Fibroblast of skin of left biceps (primary cell): Measurements from ENCODE around the gene ANKLE1.
A peak's percentile ranks its signal among the peaks of the same experiment; 100 is the strongest.

Experiments used
- DNase-seq, 2 experiments: peaks; one replicate each; pipeline ENCODE4 v3.0.0-alpha.2; 2013; ENCODE audit warnings: low read depth in 2 of 2

The ANKLE1 gene

DNA sequence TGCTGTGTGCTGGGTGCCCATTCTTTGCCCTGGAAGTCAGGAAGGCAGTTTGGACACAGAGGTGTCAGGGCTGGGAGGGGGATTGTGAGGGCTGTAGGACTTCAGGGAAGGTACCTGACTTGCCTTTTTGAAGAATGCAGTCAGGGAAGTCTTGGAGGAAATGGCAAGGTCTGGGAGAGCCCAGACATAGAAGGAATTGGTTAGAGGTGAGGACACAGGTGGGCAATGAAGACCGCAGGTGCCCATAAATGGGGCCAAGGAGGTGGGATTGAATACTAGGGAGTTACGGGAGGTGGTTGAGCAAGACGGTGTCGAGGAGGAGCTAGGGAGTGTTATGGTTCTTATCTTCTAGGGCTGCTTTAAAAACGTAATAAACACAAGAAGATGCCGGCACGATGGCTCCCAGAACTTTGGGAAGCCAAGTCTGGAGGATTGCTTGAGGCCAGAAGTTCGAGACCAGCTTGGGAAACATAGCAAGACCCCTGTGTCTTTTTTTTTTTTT lies 26.2 kb downstream of the ANKLE1 start:
- no peak for DNase-seq

DNA sequence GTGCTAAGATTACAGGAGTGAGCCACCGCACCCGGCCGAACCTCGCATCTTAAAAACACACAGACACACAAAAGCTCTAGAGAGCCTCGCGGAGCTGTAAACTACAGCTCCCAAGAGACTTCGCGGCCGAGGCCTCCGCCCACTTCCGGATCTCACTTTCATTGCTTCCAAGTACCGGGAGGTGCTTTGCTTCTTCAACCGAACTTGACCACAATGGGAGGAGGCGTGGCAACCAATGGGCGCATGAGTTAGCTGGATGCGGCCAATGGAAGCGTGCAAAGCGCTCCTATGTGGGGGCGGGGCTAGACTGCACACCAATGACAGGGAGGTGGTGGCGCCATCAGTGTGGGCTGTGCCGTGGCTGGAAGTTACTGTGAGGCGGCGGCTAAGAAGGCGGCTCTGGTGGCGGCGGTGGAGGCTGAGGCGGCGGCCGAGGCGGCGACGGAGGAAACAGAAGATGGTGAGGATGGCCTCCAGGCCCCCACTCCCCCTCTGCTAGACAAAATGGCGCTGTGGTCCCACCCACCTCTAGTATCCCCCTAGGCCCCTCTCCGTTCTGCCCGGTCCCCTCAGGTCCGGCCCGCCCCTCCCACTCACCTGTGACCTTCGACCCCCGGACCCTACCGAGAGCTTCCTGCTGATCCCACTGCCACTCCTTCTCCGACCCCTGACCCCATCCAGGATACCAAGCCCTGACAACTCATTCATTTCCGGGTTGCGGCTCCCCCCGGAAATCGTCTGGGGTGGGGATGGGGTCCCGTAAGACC lies 27.7 kb downstream of the ANKLE1 start, which contains the start of gene DDA1:
Gene DDA1, plus strand, starts transcription at position 366 of the 767 bp plus-strand sequence. Its CDS starts 92 bp downstream, at position 458.
- DNase-seq = peak; percentile 100

DNA sequence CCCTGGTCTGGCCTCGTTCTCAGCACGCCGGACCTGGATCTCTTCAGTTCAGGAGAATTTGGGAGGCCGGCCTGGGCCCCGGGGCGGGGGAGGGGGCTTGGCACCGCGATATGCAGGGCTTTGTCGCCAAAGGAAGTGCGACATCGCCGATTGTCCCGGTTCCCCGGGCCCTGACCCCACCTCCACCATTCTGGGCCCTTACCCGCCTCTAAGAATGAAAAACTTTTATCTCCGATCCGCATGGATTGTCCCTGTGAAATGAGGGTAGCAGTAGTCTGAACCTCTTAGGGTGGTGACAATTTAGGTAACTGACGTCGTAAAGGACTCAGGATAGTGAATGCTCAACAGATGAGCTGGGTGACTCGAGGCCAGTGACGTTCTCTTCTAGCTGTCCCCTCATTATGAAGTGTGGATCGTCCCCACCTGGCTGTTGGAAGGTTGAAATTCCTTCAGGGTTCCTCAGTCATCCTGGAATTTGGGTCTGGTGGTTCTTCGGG lies 28.3 kb downstream of the ANKLE1 start:
- no peak for DNase-seq

DNA sequence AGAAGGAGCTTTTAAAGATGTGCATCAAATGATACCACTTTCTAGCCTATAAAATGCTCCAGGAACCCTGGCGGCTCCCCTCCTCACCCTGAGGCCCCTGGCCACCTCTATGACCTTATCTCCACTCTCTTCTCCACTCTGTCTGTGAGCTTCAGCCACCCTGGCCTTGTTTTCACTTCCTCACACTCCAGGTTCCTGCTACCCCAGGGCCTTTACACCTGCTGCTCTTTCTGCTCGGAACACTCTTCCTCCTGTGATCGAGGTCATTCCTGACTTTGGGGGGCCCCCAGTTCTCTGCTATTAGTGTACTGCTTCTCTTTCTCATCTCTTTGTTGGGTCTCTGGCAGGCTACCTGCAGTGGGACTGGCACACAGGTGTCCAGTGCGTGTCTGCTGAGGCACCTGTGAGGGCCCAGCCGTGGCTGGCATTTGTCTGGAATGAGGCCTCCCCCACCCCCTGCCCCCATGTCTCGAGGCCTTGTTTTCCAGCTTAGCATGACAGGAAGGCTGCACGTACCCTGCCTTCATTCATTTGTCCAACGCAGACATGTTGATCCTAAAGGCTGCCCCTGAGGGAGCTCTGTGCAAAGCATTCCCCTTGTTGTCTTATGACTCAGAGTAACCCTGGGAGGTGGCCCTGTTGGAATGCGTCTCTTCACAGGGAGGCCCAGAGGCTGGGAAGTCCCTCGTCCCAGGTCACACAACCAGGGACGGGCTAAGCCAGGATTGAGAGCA lies 29.9 kb downstream of the ANKLE1 start:
- DNase-seq = no peak

DNA sequence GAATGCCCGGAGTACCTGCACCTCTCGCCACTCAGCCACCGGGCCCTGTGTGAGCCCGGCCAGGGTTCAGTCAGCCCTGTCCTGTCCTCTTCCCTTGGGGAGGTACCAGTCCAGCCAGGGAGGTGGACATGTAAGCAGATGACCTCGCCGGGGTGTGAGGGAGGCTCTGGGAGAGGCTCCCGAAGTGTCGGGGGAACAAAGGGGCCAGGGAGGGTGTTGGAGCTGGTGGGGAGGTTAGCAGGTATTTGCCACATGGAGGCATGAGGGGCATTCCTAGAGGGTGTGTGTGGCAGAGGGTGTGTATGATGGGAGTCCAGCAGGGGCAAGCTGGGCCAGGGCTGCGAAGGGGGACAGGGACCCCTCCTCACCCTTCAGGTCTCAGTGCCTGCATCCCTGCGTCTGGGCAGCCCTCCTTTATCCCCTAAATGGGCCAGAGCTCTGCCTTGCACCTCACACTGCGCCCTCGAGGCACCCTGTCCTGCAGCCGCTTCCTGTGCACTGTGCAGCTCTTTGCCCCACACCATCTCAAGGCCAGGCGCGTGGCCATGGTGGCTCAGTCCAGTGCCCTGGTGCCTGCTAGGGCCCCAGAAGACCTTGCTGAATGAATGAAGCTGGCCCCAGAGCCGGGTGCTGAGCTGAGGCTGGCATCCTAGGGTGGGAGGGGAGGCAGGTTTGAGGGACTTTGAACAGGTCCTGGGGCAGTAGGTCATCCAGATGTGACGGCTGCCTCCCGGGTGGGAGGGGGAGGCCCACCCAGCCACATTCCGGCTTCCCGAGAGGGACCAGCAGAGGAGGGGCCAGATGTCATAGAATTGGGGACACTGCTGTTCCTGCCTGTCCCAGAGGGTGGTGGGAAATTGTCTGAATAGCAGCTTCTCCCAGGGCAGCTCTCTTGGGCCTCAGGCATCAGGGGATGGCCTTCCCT lies 30.8 kb downstream of the ANKLE1 start:
- DNase-seq = no peak

DNA sequence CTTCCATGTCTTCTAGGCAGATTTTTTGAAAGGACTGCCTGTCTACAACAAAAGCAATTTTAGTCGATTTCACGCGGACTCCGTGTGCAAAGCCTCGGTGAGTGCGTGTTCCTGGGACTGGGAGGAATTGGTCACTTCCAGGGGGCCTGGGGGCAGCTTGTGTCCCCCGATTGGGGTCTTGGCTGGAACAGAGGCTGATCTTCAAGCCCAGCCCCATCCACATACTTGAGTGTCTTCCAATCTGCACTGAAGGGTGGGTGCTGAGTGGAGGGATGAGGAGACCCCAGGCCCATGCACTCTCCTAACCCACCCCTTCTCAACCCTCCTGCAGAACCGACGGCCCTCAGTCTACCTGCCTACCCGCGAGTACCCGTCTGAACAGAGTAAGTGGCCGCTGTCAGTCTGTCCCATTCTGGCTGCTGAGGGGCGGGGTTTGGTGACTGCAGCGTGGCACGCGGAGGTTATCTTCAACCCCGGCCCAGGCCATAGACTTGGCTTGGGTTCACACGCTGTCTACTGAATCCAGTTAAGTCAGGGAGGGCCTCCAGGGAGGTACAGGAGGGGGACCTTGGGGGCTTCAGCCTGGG lies 32.4 kb downstream of the ANKLE1 start:
- DNase-seq = no peak

DNA sequence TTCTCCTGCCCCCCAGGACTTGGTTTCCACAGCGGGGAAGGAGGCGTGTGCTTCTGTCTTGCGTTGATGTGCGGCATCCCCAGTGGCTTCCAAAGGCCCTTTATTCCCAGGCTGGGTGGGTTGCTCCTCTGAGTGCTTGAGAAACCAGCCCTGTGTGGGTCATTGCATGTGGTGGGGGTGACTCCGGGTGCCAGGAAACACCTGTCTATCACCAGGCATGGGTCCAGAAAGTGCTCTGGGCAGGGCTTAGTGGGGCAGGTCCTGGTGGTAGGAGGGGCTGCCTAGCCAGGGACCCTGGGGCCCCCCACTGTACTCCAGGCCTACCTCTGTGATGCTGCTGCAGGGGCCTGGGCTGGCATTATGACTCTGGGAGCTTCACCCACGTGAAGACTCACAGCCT lies 37.3 kb downstream of the ANKLE1 start:
- DNase-seq = no peak

DNA sequence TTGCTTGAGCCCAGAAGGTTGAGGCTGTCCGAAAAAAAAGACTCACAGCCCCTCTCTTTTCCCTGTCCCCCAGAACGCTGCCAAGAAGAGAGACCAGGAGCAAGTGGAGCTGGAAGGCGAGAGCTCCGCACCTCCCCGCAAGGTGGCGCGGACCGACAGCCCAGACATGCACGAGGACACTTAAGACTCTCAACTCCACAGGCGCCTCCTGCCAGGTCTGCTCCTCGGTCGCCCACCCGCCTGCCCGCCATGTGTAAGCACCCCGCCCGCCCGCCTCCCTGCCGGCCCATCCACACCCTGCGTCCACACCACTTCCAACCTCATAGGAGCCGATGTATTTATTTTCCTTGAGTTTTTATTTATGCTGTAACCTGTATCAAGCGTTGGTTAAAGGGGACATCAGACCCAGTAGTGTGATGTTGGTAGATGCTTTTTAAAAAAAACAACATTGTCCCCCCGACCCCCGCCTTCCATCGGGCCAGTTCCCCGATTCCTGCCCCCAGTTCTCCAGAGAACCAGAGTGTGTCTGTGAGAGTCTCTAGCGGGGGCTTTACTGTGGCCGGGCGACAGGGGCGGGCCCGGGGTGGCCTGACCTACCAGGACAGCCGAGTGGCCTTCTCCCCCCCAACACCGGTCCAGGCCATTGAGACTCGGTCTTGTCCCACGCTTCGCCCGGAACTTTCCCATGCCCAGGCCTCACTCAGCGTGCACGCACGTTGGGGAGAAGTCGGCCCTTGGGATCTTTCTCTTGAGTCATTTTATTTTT lies 38.0 kb downstream of the ANKLE1 start:
- no peak for DNase-seq

DNA sequence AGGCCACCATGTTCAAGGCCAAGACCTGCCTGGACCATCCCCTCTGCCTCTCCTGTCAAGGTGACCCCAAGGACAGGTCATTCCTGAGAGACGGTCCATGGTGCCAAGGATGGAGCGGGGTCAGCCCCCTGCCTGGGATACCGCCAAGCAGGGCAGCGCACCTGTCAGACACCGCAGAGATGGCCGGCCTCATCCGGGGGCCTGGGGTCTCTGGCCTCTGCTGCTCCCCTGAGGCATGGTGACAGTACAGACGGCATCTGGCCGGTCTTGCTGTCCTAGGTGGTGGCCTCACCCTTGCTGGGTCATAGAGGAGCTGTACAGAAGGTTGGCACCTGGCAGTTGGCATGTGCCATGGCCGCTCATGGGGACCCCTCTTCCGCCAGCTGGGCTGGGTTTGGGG lies 38.7 kb downstream of the ANKLE1 start:
- DNase-seq = no peak

DNA sequence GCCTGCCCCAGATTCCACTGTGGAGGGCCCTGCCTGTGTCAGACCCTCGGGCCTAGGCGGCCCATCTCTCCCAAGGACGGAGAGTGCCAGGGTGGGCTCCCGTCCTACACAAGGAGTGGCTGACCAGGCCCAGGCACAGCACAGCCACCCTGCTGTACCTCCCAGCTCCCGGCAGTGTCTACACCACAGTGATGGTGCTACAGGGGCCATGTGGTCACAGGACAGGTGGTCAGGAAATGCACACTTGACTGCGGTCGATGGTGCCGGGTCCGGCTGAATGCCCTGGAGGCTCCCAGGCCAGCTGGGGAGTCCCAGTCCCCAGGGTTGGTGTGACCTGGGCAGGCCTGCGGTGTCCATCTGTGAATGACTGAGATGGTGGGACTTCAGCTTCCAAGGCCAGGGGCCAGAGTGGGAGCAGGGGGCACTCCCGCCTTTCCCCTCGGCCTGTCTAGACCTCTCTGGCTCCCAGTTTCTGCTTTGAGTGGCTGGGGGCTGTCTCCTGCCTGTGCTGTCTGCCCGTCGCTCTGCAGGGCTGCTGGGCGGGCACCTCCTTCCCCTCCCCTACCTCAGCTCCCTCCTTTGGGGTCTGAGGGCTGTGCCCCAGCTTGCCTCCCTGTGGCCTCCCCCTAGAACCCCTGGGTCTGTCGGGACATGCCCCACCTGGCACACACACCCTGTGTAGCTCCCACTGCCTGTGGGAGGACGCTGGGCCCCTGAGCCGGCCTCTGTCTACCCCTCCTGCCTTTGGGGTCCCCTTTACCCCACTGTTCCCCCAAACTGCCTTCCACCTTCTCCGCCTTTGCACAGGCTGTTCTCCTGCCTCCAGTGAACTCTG lies 40.2 kb downstream of the ANKLE1 start:
- no peak for DNase-seq

DNA sequence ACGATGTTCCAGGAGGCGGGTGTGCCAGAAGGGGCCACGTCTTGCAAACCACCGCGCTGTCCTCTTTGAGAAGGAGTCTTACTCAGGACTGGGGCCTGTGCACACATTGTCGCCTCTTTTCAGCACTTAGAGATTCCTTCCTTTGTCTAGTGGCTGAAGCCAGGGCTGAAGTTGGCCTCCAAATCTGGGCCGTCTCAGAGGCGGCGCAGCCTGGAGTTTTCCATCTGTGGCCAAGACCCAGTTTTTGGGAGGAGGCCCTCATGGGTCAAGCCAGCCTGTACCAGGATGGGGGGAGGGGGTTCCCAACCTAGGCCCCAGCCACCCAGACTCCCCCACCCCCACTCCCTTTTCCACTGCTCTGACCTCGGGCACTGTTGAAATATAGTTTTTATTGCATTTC lies 41.2 kb downstream of the ANKLE1 start:
- no peak for DNase-seq

DNA sequence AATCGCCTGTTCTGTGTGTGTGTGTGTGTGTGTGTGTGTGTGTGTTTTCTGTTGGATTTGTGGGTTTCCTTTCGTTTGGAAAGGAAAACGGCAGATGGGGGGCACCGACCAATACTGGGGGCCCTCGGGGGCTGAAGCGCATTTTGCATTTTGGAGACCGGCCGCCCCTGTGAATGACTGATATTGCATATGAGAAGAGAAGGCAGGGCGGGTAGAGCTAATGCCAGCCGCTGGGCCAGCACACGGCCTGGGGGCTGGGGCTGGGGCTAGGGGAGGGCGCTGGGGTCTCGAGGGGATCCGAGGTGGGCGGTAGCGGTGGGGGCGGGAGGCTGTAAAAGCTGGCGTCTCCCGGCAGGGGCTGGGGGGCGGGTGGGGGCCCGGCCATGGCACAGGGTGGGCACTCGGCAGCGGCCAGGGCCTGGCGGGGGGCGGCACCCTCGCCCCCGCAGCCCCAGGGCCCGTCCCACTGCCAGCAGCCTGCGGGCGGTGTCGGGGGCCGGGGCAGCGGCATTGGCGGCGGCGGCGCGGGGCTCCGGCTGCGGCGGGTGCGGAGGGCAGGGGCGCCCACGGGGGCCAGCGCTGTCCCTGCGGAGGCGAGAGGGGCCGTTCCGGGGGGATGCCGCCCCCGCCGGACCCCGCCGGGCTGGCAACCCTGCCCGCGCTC lies 41.7 kb downstream of the ANKLE1 start:
- no peak for DNase-seq

DNA sequence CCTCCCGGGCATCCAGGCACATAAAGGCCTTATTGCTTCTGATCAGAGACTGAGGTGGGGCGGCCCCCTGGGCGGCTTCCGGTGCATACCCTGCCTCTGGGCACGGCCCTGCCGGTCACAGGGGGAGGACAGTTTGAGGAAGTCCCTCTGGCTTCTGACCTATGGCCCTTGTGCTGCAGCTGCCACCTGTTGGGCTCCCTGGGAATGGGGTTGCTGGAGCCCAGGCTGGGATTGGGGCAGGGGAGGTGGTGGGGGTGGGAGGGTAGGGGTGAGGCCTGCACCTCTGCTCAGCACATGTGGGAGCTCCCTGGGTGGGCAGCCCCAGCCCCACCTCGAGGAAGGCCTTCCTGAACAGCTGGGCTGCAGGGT lies 42.2 kb downstream of the ANKLE1 start:
- DNase-seq = no peak

DNA sequence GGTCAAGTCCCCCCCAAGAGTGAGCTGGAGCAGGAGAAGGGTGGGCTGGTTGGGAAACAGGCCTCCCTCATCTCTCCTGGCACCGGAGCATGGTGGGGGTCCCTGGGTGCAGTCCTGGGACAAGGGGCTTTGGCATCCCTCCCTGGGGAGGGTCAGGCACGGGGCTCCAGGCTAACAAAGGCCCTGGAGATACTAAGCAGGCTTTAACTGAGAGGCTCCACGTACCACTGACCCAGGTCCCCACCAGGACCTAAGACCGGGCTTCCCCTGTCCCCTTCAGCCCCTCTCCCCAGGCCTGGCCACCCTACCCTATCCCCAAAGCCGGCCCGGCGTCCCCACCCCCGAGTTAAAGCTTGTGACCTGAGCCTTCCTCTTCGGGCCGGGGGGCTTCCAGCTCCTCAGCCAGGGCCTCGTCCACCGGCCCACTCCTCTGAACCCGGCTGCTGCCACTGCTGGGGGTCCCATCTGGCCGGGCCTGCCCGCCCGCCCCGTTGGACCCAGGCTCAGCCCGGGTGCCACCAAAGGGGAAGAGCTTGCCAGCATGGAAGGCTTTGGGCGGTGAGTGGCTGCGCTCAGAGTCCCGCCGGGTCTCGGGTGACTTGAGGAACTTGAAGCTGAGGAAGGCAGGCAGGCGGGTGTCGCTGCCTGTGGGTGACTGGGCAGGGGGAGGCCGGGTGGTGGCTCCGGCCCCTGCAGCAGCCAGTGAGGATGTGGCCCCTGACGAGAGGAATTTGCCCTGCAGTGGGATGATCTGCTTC lies 42.8 kb downstream of the ANKLE1 start:
- DNase-seq = no peak

DNA sequence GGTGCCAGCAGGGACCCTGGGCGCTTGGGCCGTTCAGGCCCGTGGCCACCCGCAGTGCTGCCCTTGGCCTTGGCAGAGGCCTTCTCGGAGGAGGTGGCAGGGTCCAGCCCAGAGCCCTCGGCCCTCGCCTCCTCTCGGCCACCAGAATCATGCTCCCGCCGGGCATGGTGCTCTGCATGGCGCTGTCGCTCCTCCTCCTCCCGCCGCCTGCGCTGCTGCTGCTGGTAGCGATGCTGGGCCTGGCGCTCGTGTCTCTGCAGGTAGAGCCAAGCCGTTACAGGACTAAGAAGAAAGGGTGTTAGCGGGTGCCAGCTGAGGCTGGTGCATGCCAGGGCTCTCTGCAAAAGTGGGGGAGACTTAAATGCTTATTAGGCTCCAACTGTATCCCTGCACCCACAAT lies 43.4 kb downstream of the ANKLE1 start:
- no peak for DNase-seq

DNA sequence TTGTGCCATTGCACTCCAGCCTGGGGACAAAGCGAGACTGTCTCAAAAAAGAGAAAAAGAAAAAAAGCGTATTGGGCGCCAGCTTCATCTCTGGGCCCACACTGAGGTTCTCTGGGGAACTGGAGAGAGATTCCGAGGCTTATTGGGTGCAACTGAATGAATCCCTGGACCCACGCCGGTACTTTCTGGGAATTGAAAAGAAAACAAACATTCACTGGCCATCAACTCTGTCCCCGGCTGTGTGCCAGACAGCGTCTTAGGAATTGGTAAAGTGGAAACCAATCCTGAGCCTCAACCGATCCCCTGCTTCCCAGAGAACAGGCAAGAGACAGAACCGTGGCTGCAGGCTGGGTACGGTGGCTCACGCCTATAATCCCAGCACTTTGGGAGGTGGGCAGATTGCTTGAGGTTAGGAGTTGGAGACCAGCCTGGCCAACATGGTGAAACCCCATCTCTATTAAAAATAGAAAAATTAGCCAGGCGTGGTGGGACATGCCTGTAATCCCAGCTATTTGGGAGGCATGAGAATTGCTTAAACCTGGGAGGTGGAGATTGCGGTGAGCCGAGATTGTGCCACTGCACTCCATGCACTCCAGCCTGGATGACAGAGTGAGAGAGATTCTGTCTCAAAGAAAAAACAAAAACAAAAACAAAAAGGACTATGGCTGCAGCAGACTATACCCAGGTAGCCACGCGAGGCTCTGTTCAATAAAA lies 44.3 kb downstream of the ANKLE1 start:
- DNase-seq = no peak

DNA sequence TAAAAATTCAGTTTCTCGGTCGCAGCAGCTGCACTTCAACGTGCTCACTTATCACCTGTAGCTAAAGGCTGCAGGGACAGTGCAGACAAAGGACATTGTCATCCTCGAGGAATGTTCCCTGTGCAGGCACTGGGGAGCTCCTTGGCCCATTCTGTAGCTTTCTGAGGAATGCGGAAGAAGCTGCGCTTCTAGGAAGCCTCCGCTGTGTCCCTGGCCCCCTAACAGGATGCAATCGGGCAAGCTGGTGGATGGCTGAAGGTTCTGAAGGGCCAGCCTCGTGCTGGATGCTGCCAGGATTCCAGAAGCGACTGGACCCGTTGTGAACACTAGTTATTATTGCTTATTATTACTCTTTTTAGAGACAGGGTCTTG lies 44.9 kb downstream of the ANKLE1 start:
- DNase-seq = no peak

DNA sequence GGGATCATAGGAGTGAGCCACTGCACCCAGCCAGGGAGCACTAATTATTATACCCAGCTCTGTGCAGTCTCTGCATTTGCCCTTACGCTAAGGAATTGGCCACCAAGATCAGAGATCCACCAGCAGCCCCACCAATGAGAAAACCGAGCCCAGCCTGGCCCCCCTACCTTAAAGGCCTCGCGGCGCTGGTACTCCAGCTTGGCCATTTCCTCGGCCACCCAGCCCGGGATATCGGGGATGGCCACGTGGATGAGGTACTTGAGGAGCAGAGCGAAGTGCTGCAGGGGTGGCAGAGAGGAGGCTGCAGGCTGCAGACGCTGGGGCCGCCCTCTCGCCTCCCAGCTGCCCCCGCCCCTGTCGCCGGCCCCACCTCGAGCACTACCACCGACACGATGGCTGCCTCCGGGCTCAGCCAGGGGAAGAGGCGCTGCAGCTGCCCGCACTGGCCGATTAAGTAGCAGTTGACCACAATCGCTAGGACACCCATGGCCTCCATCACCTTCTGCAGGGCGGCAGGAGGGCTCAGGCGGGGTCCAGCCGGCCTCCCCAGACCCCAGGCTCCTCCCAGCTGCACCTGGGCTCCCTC lies 45.5 kb downstream of the ANKLE1 start:
- DNase-seq = no peak
